Measurements from ENCODE around the gene CLDN6. TPM values are rescaled to one million over a fixed set of nuclear protein-coding genes. Genes with fewer than 3 reads are reported as not detected.

The CLDN6 gene
- total and polyA plus RNA-seq, 2 of the 13 experiments (the other 11 are each of a cell fraction or from before 2014, with no cell fraction given), result 5.9 to 7.6 TPM

DNA sequence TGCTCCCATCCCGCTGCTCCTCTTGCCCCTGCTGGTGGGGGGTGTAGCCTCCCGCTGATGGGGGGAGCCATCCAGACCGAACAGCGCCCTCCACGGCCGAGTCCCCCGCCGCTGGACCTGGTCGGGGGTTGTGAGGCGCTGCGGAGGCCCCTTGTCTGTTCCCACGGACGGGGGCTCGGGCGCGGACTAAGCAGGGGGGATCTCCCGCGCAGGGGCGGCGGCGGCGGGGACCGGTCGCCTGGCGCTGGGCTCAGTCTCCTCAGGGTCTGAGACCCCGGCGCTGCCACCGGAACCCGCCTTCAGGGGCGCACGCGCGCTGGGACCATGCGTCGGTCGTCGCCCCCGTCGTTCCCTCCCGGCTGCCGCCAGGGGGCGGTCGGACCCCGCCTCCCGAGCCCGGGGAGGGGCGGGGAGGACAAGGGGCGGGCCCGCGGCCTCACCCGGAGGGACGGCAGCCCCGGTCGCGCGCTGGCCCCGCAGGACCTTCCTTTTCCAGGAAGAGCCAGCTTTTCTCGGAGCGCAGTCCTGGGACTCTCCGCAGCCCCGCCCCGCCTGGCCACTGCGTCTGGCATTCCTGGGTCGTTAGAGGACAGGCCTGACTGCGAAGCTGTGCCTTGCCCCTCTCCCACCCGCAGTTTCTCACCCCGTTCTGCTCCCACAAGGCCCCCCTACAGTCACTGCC is 41.2 kb upstream of the CLDN6 start (continued):
- TF ChIP-seq SAFB2 (CRISPR knock-in tag; IDR thresholded peaks at IDR 0.05; ENCODE audit: borderline replicate concordance, low read depth), result no peak; the same call in 1 of the 2 replicates
- no peak for TF ChIP-seq KMT2B (CRISPR knock-in tag; IDR thresholded peaks at IDR 0.05)
- TF ChIP-seq, protein P1, sequence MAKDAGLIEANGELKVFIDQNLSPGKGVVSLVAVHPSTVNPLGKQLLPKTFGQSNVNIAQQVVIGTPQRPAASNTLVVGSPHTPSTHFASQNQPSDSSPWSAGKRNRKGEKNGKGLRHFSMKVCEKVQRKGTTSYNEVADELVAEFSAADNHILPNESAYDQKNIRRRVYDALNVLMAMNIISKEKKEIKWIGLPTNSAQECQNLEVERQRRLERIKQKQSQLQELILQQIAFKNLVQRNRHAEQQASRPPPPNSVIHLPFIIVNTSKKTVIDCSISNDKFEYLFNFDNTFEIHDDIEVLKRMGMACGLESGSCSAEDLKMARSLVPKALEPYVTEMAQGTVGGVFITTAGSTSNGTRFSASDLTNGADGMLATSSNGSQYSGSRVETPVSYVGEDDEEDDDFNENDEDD (CRISPR knock-in tag; IDR thresholded peaks at IDR 0.05; ENCODE audit: borderline replicate concordance), result peak; percentile 24; the same call in 1 of the 2 replicates
- TF ChIP-seq TBX2 (CRISPR knock-in tag; IDR thresholded peaks at IDR 0.05; ENCODE audit: borderline replicate concordance), result peak; percentile 53; the same call in 1 of the 2 replicates
- peak; percentile 81 for TF ChIP-seq ELF3 (CRISPR knock-in tag; IDR thresholded peaks at IDR 0.05)
- TF ChIP-seq, protein P2, sequence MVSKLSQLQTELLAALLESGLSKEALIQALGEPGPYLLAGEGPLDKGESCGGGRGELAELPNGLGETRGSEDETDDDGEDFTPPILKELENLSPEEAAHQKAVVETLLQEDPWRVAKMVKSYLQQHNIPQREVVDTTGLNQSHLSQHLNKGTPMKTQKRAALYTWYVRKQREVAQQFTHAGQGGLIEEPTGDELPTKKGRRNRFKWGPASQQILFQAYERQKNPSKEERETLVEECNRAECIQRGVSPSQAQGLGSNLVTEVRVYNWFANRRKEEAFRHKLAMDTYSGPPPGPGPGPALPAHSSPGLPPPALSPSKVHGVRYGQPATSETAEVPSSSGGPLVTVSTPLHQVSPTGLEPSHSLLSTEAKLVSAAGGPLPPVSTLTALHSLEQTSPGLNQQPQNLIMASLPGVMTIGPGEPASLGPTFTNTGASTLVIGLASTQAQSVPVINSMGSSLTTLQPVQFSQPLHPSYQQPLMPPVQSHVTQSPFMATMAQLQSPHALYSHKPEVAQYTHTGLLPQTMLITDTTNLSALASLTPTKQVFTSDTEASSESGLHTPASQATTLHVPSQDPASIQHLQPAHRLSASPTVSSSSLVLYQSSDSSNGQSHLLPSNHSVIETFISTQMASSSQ (IDR thresholded peaks at IDR 0.05; ENCODE audit: low read depth), result no peak
- TF ChIP-seq, protein P2 (CRISPR knock-in tag; IDR thresholded peaks at IDR 0.05; ENCODE audit: borderline replicate concordance), result peak; percentile 82; the same call in 1 of the 2 replicates
- TF ChIP-seq DMAP1 (CRISPR knock-in tag; IDR thresholded peaks at IDR 0.05), result peak; percentile 61
- no peak for TF ChIP-seq ATRX (CRISPR knock-in tag; IDR thresholded peaks at IDR 0.05; ENCODE audit: borderline replicate concordance)
- TF ChIP-seq PHF21A (CRISPR knock-in tag; IDR thresholded peaks at IDR 0.05), result peak; percentile 77
- 0 out of 2 replicates have a peak, but pooled peaks have one; percentile 45 for TF ChIP-seq ZNF329 (CRISPR knock-in tag; IDR thresholded peaks at IDR 0.05; ENCODE audit: low read depth)
- TF ChIP-seq HNRNPUL1 (IDR thresholded peaks at IDR 0.05; ENCODE audit: low read depth, low read length), result no peak
- TF ChIP-seq, protein P3, sequence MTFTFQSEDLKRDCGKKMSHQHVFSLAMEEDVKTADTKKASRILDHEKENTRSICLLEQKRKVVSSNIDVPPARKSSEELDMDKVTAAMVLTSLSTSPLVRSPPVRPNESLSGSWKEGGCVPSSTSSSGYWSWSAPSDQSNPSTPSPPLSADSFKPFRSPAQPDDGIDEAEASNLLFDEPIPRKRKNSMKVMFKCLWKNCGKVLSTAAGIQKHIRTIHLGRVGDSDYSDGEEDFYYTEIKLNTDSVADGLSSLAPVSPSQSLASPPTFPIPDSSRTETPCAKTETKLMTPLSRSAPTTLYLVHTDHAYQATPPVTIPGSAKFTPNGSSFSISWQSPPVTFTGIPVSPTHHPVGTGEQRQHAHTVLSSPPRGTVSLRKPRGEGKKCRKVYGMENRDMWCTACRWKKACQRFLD (CRISPR knock-in tag; IDR thresholded peaks at IDR 0.05; ENCODE audit: borderline replicate concordance), result no peak
- TF ChIP-seq EED (CRISPR knock-in tag; IDR thresholded peaks at IDR 0.05), result peak; percentile 83; the same call in 1 of the 2 replicates
- TF ChIP-seq ZNF781 (CRISPR knock-in tag; IDR thresholded peaks at IDR 0.05; ENCODE audit: borderline replicate concordance, not compliant biosample characterization), result no peak
- TF ChIP-seq, protein P4, sequence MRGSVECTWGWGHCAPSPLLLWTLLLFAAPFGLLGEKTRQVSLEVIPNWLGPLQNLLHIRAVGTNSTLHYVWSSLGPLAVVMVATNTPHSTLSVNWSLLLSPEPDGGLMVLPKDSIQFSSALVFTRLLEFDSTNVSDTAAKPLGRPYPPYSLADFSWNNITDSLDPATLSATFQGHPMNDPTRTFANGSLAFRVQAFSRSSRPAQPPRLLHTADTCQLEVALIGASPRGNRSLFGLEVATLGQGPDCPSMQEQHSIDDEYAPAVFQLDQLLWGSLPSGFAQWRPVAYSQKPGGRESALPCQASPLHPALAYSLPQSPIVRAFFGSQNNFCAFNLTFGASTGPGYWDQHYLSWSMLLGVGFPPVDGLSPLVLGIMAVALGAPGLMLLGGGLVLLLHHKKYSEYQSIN (CRISPR knock-in tag; IDR thresholded peaks at IDR 0.05; ENCODE audit: borderline replicate concordance), result no peak
- TF ChIP-seq ZNF660 (CRISPR knock-in tag; IDR thresholded peaks at IDR 0.05; ENCODE audit: borderline replicate concordance, low read depth), result no peak
- no peak for TF ChIP-seq ZNF615 (CRISPR knock-in tag; IDR thresholded peaks at IDR 0.05; ENCODE audit: borderline replicate concordance)
- TF ChIP-seq HOXA5 (CRISPR knock-in tag; IDR thresholded peaks at IDR 0.05), result peak; percentile 72; the same call in 1 of the 2 replicates
- peak; percentile 86 for TF ChIP-seq SP4 (CRISPR knock-in tag; IDR thresholded peaks at IDR 0.05)
- TF ChIP-seq NR3C1 (CRISPR knock-in tag; IDR thresholded peaks at IDR 0.05), result no peak
- no peak for TF ChIP-seq POLR2AphosphoS2 (IDR thresholded peaks at IDR 0.05; ENCODE audit: low read depth, low read length)
- TF ChIP-seq ZFP62 (CRISPR knock-in tag; IDR thresholded peaks at IDR 0.05), result no peak
